CD4-positive, alpha-beta memory T cell (primary cell): ENCODE data around the gene NOL4. TPM values are rescaled to one million over a fixed set of nuclear protein-coding genes. Genes with fewer than 3 reads are reported as not detected.
"Not testable (repeated sequence)": the region's sequence is repeated elsewhere in the genome, so short reads cannot be mapped to it uniquely, and the experiment has no call there.

Source experiments
- CTCF ChIA-PET: fragments of 350-600 bp; sonication (Branson Sonifier 250); formaldehyde crosslinking; loops from one replicate; lab custom pipeline; 2021; ENCODE audit warnings: inconsistent platforms; ENCODE audit not compliant: partially characterized antibody; lab: Charles Lee
- POLR2A ChIA-PET: fragments of 350-600 bp; sonication (Branson Sonifier 250); formaldehyde crosslinking; loops from one replicate; lab custom pipeline; 2021; ENCODE audit not compliant: partially characterized antibody; lab: Charles Lee
- DNase-seq, 5 donors: peaks; one replicate each; pipeline versions ENCODE4 v3.0.0 to v3.0.0-alpha.2; 2020 to 2022; ENCODE audit warnings: mixed read lengths in 1 of 5
- H3K27ac ChIP-seq: one replicate; pipeline ENCODE4 v1.7.0; 2013; ENCODE audit warnings: low read depth, low read length
- H3K27me3 ChIP-seq: 2 replicates; pipeline ENCODE4 v1.7.0; 2013; ENCODE audit warnings: mild to moderate bottlenecking, low read length, moderate library complexity; ENCODE audit not compliant: insufficient read depth
- H3K36me3 ChIP-seq: 2 replicates; pipeline ENCODE4 v1.7.0; 2013; ENCODE audit warnings: mild to moderate bottlenecking, low read length, moderate library complexity; ENCODE audit not compliant: insufficient read depth
- H3K4me1 ChIP-seq: 2 replicates; pipeline ENCODE4 v1.7.0; 2013; ENCODE audit warnings: mild to moderate bottlenecking, low read length, moderate library complexity; ENCODE audit not compliant: insufficient read depth
- H3K4me3 ChIP-seq, 2 donors: one replicate each; pipeline ENCODE4 v1.7.0; 2013; ENCODE audit warnings: low read length in 2 of 2, mild to moderate bottlenecking in 1 of 2
- H3K9me3 ChIP-seq, 2 donors: one replicate each; pipeline ENCODE4 v1.7.0; 2013; ENCODE audit warnings: low read length in 2 of 2, control low read depth in 1 of 2; ENCODE audit not compliant: control insufficient read depth in 1 of 2
- H3K27ac Mint-ChIP-seq, 7 donors: one replicate each; pipeline ENCODE4 v1.8.0; 2020 to 2021; ENCODE audit warnings: mixed read lengths in 7 of 7, mild to moderate bottlenecking in 6 of 7, inconsistent platforms in 3 of 7, moderate library complexity in 3 of 7
- H3K27me3 Mint-ChIP-seq, 2 donors: one replicate each; pipeline ENCODE4 v1.8.0; 2020 to 2021; ENCODE audit warnings: mixed read lengths in 2 of 2
- H3K36me3 Mint-ChIP-seq, 2 donors: one replicate each; pipeline ENCODE4 v1.8.0; 2020 to 2021; ENCODE audit warnings: mixed read lengths in 2 of 2, inconsistent platforms in 1 of 2, mild to moderate bottlenecking in 1 of 2
- H3K4me1 Mint-ChIP-seq, 4 donors: one replicate each; pipeline ENCODE4 v1.8.0; 2020 to 2021; ENCODE audit warnings: mixed read lengths in 4 of 4, mild to moderate bottlenecking in 1 of 4
- H3K4me3 Mint-ChIP-seq, 8 donors: one replicate each; pipeline ENCODE4 v1.8.0; 2020 to 2021; ENCODE audit warnings: mixed read lengths in 8 of 8, mild to moderate bottlenecking in 7 of 8, moderate library complexity in 6 of 8, inconsistent platforms in 3 of 8
- H3K9me3 Mint-ChIP-seq, 8 donors: one replicate each; pipeline ENCODE4 v1.8.0; 2020 to 2021; ENCODE audit warnings: mixed read lengths in 8 of 8, mild to moderate bottlenecking in 5 of 8, inconsistent platforms in 3 of 8, moderate library complexity in 1 of 8
- intact Hi-C: fragments of 100-400 bp; cut with micrococcal nuclease; formaldehyde crosslinking; loops from one replicate; pipeline ENCODE4 v1.15.1; 2023
- polyA plus RNA-seq, 2 donors: library from polyadenylated mRNA; unstranded; fragments of 300-500 nt; fragmentation: Illumina TruSeq; gene quantifications; one replicate each; pipeline ENCODE4 v1.2.3, GENCODE V29; 2021
- total RNA-seq, 2 experiments: library from RNA; stranded (reverse); gene quantifications; one replicate each; pipeline ENCODE4 v1.2.3, GENCODE V29; 2021

The NOL4 gene
- total and polyA plus RNA-seq, 4 experiments from 2014 or later: not detected

- Mint-ChIP-seq H3K27ac (no peak overlapping the region), H3K9me3 (peaks cover 8 to 27% (median 19%) of the 10 kb centered on the region in 8 donors), H3K4me1 (no peaks in the 10 kb centered on the region), H3K36me3 (no peaks in the 10 kb centered on the region), H3K27me3 (no peaks in the 10 kb centered on the region), H3K4me3 (no peak overlapping the region)
- POLR2A ChIA-PET: no interaction called here
- Histone ChIP-seq H3K4me1 (no peaks in the 10 kb centered on the region), H3K27me3 (no peaks in the 10 kb centered on the region), H3K9me3 (no peaks in the 10 kb centered on the region), H3K4me3 (no peak overlapping the region), H3K27ac (no peak overlapping the region), H3K36me3 (no peaks in the 10 kb centered on the region)
- CTCF ChIA-PET: no interaction called here
- intact Hi-C loops: no loop called here
- no peak for DNase-seq
Measured at GRCh38 chr18:34242739-34243138, 18.0 kb upstream of the NOL4 start.

GRCh38 chr18:34233781-34234388, 9.2 kb upstream of the NOL4 start:
- DNase-seq, CTCF ChIA-PET, H3K36me3 ChIP-seq, H3K4me1 ChIP-seq, H3K9me3 ChIP-seq, H3K27me3 Mint-ChIP-seq, H3K27me3 ChIP-seq, H3K36me3 Mint-ChIP-seq, H3K4me3 ChIP-seq, H3K27ac ChIP-seq, POLR2A ChIA-PET, H3K4me3 Mint-ChIP-seq, H3K4me1 Mint-ChIP-seq, intact Hi-C loops, H3K27ac Mint-ChIP-seq: not testable (repeated sequence)
- peaks cover 0 to 18% (median 5%) of the 10 kb centered on the region in 8 donors for H3K9me3 Mint-ChIP-seq

- Mint-ChIP-seq H3K27me3 (peaks cover 13 to 17% of the 10 kb centered on the region in 2 donors), H3K4me3 (no peak overlapping the region), H3K9me3 (peaks cover 0 to 24% (median 5%) of the 10 kb centered on the region in 8 donors), H3K36me3 (peaks cover 0 to 3% of the 10 kb centered on the region in 2 donors), H3K27ac (no peak overlapping the region), H3K4me1 (peaks cover 0 to 2% (median 0%) of the 10 kb centered on the region in 4 donors)
- no peak for DNase-seq
- Histone ChIP-seq H3K4me3 (no peak overlapping the region), H3K9me3 (no peaks in the 10 kb centered on the region), H3K4me1 (no peaks in the 10 kb centered on the region), H3K27me3 (no peaks in the 10 kb centered on the region), H3K36me3 (no peaks in the 10 kb centered on the region), H3K27ac (no peak overlapping the region)
- POLR2A ChIA-PET: no interaction called here
- CTCF ChIA-PET: no interaction called here
- intact Hi-C loops: no loop called here
Measured at GRCh38 chr18:34225218-34225553, 473 bp upstream of the NOL4 start.

GRCh38 chr18:34223893-34224422, 755 bp downstream of the NOL4 start:
- Histone ChIP-seq H3K4me1 (no peaks in the 10 kb centered on the region), H3K27ac (no peak overlapping the region), H3K4me3 (no peak overlapping the region), H3K36me3 (no peaks in the 10 kb centered on the region), H3K27me3 (no peaks in the 10 kb centered on the region), H3K9me3 (no peaks in the 10 kb centered on the region)
- no peak overlapping the region for H3K27ac Mint-ChIP-seq
- ChIA-PET CTCF (no interaction called here), POLR2A (no interaction called here)
- H3K27me3 Mint-ChIP-seq: peaks cover 15 to 17% of the 10 kb centered on the region in 2 donors
- H3K4me1 Mint-ChIP-seq: peaks cover 0 to 2% (median 0%) of the 10 kb centered on the region in 4 donors
- no peak for DNase-seq
- H3K36me3 Mint-ChIP-seq: peaks cover 0 to 3% of the 10 kb centered on the region in 2 donors
- intact Hi-C loops: no loop called here
- peak overlapping the region in 1 of 8 donors; percentile 17 for H3K4me3 Mint-ChIP-seq
- peaks cover 0 to 26% (median 5%) of the 10 kb centered on the region in 8 donors for H3K9me3 Mint-ChIP-seq

GRCh38 chr18:34223164-34223892, 1.4 kb downstream of the NOL4 start:
- Mint-ChIP-seq H3K9me3 (peaks cover 0 to 26% (median 5%) of the 10 kb centered on the region in 8 donors), H3K27ac (no peak overlapping the region), H3K4me1 (peaks cover 0 to 2% (median 0%) of the 10 kb centered on the region in 4 donors), H3K36me3 (peaks cover 0 to 3% of the 10 kb centered on the region in 2 donors), H3K4me3 (peak overlapping the region in 2 of 8 donors; percentile 4 to 17), H3K27me3 (peaks cover 15 to 17% of the 10 kb centered on the region in 2 donors)
- H3K27me3 ChIP-seq: no peaks in the 10 kb centered on the region
- POLR2A ChIA-PET: no interaction called here
- no peak overlapping the region for H3K27ac ChIP-seq
- no peaks in the 10 kb centered on the region for H3K9me3 ChIP-seq
- H3K4me1 ChIP-seq: no peaks in the 10 kb centered on the region
- CTCF ChIA-PET: no interaction called here
- no peaks in the 10 kb centered on the region for H3K36me3 ChIP-seq
- no peak for DNase-seq
- intact Hi-C loops: no loop called here
- no peak overlapping the region for H3K4me3 ChIP-seq

GRCh38 chr18:34222307-34223163, 2.2 kb downstream of the NOL4 start:
- POLR2A ChIA-PET: no interaction called here
- no peak overlapping the region for H3K27ac Mint-ChIP-seq

GRCh38 chr18:34221971-34222306, 2.8 kb downstream of the NOL4 start:
- POLR2A ChIA-PET: no interaction called here
- peaks cover 15 to 17% of the 10 kb centered on the region in 2 donors for H3K27me3 Mint-ChIP-seq

More at GRCh38 chr18:34222307-34223163, 2.2 kb downstream of the NOL4 start:
- no peak overlapping the region for H3K4me3 ChIP-seq
- H3K27ac ChIP-seq: no peak overlapping the region
- no peaks in the 10 kb centered on the region for H3K9me3 ChIP-seq
- H3K36me3 Mint-ChIP-seq: peaks cover 0 to 3% of the 10 kb centered on the region in 2 donors
- H3K4me1 ChIP-seq: no peaks in the 10 kb centered on the region
- peaks cover 0 to 23% (median 9%) of the 10 kb centered on the region in 8 donors for H3K9me3 Mint-ChIP-seq
- peaks cover 15 to 17% of the 10 kb centered on the region in 2 donors for H3K27me3 Mint-ChIP-seq
- peaks cover 0 to 2% (median 0%) of the 10 kb centered on the region in 4 donors for H3K4me1 Mint-ChIP-seq
- no peak for DNase-seq
- no peaks in the 10 kb centered on the region for H3K27me3 ChIP-seq
- CTCF ChIA-PET: no interaction called here
- intact Hi-C loops: no loop called here
- H3K36me3 ChIP-seq: no peaks in the 10 kb centered on the region
- H3K4me3 Mint-ChIP-seq: peak overlapping the region in 1 of 8 donors; percentile 4

More at GRCh38 chr18:34221971-34222306, 2.8 kb downstream of the NOL4 start:
- H3K4me1 ChIP-seq: no peaks in the 10 kb centered on the region
- no peaks in the 10 kb centered on the region for H3K36me3 ChIP-seq
- H3K9me3 Mint-ChIP-seq: peaks cover 0 to 23% (median 8%) of the 10 kb centered on the region in 8 donors
- H3K9me3 ChIP-seq: no peaks in the 10 kb centered on the region
- no peak for DNase-seq
- no peak overlapping the region for H3K4me3 ChIP-seq
- no peaks in the 10 kb centered on the region for H3K27me3 ChIP-seq
- H3K36me3 Mint-ChIP-seq: peaks cover 0 to 3% of the 10 kb centered on the region in 2 donors
- intact Hi-C loops: no loop called here
- CTCF ChIA-PET: no interaction called here
- no peak overlapping the region for H3K27ac ChIP-seq
- H3K4me3 Mint-ChIP-seq: no peak overlapping the region
- H3K27ac Mint-ChIP-seq: no peak overlapping the region
- peaks cover 0 to 2% (median 0%) of the 10 kb centered on the region in 4 donors for H3K4me1 Mint-ChIP-seq
